NCI-H1105 treated with DMSO at 0.1 percent for 48 hours (cell line): ENCODE results near the gene ARAP1.
"Not testable (repeated sequence)": the region's sequence is repeated elsewhere in the genome, so short reads cannot be mapped to it uniquely, and the experiment has no call there.

Experiments
- DNase-seq: peaks from one replicate; lab custom pipeline; 2025; lab: John Stamatoyannopoulos, UW

Gene ARAP1

GRCh38 chr11:72752088-72752914 lies at the start of gene ARAP1:
Gene ARAP1, minus strand, starts transcription at chr11:72752408. Its CDS starts 25,280 bp downstream, at chr11:72727128.
- peak; percentile 57 for DNase-seq

GRCh38 chr11:72799441-72799840 lies 47.2 kb upstream of the ARAP1 start:
- DNase-seq = no peak

DNA sequence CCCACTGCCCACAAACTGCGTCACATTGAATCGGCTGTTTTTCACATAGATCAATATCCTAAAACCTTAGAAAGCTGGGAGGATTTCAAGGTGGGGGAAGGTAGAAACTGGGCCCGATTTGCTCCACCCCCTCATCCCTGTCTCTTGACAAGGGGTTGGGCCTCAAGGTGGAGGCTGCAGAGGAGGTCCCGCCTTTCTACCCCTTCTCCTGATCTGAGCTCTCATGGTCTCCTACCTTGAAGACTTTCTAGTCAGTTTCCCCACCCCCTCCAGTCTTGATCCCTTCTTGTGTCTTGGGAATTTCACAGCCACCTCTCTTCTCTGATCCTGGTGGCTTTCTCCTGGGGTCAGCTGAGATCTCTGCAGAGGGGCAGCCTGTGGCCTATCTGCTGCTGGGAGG lies 46.2 kb upstream of the ARAP1 start:
- DNase-seq = no peak

DNA sequence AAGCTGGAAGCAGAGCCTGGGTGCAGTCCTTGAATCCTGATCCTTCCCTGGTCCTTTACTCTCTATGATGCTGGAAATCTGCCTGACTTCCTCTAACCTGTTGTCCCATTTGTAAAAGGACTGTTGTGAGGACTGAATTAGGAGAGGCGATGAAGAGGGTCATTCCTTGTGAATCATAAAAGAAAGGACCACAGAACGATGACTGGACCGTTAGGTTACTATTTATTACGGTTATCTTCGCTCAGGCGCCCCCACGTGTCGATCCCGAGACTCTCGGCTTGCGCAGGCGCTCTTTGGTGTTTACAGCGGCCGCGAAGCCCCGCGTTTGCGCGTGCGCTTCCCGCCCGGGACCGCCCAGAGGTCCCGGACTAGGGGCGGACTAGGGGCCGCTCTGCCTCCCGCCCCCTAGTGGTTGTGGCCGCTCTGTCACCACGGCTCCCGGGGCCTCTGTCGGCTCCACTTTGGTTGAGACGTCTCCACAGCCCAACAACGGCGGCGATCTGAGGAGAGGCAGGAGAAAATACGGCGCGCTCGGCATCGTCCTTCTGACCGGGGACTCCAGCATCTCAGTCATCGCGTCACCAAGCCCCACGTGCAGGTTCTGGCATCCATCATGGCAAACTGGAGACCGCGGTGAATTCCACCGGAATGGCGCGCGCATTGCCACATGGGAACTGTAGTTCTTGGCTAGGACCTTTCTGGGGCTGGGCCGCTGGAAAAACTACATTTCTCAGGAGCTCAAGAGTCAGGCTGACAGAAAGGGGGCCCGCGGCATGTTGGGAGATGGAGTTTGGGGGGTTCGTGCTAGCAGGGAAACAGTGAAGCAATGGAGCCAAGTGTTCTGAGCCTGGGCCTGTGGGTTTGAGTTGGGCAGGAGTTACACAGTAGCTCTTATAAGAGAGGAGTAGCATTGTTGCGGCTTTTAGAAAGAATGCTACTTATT lies 41.5 kb upstream of the ARAP1 start, which contains the start of gene STARD10:
Gene STARD10, minus strand, starts transcription at position 623 of the 943 bp plus-strand sequence. CDS start 12,866 bp downstream, outside the sequence.
- peak; percentile 95 for DNase-seq

DNA sequence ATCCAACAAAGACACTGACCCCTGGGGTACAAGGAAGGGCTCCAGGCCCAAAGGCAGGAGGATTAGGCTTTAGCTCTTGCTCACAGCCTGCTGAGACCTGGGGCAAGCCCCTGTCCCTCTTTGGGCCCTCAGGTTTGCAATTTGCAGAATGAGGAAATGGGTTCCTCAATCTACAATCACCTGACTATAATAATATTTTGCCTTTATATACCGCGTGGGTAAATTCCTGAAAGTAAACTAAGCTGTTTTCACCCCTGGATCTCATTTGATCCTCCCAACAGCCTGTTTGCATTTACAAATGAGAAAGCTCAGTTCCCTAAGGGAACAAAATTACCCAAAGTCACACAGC lies 40.8 kb upstream of the ARAP1 start:
- DNase-seq = no peak

GRCh38 chr11:72792437-72793021 lies 40.3 kb upstream of the ARAP1 start:
- DNase-seq = no peak

- DNase-seq = not testable (repeated sequence)
These were observed 39.0 kb upstream of the ARAP1 start for GRCh38 chr11:72791228-72791627.

DNA sequence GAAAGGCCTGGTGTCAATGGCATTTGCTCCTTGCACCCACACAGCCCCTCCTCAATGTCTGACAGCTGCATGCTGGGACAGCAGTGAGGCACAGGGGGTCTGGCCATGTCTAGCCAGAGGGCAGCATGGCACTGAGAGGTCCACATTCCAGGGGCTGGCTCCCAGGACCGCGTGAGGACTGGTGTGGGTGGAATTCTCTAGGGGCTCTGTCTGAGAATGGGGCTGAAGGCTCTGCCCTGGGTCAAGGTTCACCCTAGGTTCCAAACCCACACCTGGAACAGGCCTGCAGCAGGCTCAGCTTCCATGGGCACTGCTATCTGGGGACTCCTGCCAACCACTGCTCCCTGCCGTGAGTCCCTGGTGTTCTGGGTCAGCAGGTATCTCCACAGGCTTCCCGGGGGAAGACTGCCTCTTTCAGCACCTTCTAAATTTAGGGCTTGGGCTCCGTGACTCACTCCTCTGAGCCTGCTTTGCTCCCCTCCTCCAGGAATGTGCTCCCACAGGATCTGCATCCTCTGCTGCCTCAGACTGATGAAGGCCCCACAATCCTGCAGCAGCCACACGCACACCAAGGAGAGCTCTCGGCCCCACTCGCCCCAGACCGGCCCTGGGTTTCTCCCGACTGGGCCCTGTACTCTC lies 37.4 kb upstream of the ARAP1 start:
- no peak for DNase-seq

DNA sequence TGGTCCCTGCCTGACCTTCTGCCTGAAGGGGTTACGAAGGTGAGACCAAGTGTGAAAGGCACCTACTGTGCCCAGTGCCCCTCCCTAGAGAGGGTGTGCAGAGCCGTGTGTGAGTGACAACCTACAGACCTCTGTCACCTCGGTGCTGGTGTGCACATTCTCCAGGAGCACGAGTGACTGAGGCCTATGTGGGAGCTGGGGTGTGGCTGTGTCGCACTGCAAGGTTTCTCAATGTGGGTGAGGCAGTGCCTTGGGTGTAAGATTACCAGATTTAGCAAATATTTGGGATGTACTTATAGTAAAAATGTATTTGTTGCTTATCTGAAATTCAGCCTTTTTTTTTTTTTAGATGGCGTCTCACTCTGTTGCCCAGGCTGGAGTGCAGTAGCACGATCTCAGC lies 36.0 kb upstream of the ARAP1 start:
- no peak for DNase-seq

- no peak for DNase-seq
These were observed 35.3 kb upstream of the ARAP1 start for GRCh38 chr11:72787216-72788104.

DNA sequence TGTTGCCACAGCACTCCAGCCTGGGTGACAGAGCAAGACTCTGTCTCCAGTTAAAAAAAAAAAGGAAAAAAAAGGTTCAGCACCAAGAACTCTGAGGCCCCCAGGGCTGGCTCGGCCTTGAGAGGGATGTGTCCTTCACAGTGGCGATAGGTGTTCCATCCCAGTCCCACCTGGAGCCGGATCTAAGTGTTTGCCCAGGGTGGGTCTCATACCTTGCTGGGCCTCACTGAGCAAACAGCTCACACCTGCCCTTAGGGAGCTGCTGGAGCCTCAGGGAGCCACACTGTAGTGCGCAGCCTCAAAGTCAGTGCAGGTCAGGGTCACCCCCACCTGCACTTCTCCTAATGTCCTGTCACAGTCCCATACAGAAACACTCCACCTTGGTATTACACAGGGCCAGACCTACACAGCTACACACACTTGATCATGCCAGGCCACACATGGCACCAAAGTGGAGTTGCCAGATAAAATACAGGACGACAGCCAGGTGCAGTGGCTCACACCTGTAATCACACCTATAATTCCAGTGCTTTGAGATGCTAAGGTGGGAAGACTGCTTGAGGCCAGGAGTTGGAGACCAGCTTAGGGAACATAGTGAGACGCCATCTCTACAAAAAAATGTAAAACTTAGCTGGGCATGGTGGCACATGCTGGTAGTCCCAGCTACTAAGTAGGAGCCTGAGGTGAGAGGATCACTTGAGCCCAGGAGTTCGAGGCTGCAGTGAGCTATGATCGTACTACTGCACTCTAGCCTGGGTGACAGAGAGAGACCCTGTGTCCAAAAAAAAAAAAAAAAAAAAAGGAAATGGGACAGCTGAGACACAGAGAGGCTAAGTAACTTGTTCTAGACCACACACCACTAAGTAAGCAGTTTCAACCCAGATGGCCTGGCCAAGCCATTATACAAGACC lies 34.4 kb upstream of the ARAP1 start:
- DNase-seq = no peak

DNA sequence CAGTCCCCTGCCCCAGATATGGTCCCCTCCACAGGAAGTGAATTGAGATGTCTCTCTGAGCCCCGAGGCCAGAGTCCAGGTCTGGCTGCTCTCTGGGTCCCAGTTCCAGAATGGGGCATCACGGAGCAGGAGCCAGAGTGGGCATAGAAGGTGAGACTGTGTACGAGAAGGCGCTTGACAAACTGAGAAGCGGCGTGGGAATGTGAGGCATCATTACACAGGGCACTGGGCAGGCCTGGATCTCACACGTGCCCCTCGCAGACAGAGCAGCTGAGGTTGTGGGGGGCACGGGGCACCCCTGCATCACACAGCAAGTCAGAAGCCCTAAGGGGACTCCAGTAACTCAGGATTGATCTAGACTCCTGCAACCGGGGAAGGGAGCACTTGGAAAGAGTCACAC lies 32.5 kb upstream of the ARAP1 start:
- DNase-seq = no peak

DNA sequence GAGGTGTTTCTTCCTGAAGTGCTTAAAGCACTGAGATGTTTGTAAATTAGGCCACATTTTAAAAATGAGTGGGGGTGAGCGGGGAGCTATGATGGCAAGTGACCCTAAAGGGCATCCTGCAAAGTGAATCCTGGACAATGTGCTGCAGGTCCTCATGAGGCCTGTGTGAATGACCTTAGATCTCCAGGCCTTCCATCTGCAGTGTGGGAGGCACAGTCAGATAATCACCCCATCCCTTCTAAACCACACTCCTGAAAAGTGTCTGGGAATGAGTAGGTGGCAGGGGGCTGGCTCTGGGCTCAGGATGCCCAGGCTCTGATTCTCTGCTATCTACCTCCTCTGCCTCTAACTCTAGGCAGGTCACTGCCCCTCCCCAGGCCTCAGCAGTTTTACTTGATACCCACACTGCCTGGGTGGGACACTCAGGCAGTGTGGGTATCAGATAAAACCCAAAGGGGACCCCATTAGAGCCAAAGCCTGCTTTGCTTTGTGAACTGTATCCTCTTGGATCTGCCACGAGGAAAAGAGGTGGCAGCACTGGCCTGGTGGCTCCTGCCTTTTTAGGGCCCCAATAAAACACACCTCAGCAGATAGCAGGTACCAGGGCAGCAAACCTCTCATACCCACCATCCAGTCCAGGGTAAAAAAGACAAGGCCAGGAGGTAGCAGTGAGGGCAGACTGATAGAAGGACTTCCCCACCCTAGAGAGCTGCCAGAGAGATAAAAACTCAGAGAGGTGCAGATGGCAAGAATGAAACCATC lies 31.1 kb upstream of the ARAP1 start:
- no peak for DNase-seq

DNA sequence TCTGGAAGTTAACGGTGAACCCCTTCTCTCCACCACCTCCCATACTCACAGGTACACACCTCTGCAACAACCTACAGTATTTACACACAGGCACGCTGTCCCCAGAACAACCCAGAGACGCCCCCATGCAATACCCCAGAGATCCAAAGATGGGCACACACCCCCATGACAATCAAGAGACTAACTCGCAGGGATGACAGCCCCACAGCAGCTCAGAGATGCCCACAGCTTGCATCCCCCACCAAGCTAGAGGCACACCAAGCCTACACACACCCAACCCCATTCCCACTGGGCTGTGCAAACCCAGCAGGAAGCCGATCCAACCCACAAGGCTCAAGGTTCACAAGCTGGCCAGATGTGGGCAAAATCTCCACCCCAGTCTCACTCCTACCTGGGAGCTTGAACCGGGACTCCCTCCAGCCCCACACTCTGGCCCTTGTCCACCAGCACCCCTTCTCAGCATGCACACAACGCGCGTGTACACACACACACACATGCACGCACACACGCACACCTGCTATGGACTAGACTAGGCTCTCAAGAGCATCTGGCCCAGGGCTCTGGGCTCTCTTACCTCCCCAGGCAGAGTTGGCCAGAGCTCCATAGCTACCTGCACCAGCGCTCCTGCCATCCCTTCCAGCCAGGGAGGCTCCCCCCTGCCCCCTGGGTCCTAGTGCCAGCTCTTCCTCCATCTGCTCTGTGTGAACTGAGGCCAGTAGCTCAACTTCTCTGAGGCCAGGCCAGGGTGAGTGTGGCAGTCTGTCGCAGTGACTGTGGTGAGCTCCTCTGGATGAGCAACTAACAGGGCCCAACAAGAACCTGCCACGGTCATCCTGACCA lies 30.1 kb upstream of the ARAP1 start:
- peak; percentile 52 for DNase-seq

DNA sequence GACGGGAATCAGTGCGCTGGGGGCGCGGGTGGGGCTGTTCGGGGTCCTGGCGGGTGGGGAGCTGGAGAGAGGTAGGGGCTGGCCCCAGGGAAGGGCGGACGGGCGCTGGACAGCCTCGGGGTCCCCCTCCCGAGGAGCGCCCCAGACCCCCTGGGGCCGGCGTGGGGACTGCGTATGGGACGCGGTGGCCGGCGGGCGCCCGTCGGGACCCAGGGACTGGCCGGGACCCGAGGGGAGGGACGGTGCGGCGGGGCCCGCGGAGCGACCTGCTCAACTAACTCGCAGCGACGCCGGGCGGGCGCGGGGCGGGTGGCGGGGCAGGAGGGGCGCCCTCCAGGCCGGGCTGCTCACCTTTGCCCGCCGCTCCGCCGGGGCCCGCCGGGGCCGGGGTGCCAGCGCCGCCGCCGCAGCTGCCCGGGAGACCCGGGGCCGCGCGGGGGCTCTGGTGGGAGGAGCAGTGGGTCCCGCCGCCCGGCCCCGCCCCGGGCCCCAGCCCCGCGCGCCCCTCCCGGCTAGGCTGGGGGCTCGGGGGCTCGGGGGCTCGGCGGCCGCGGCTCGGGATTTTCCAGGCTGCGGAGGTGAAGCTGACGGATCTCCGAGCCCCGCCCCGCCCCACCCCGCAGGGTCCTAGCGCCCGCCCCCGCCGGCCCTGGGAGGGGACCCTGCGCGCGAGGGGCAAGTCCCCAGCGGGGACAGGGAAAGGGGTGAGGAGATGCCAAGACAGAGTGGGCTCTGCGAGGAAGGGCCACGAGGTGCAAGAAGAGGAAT lies 29.3 kb upstream of the ARAP1 start:
- peak; percentile 18 for DNase-seq

- DNase-seq = no peak
These were observed 28.8 kb upstream of the ARAP1 start for GRCh38 chr11:72781063-72781312.

DNA sequence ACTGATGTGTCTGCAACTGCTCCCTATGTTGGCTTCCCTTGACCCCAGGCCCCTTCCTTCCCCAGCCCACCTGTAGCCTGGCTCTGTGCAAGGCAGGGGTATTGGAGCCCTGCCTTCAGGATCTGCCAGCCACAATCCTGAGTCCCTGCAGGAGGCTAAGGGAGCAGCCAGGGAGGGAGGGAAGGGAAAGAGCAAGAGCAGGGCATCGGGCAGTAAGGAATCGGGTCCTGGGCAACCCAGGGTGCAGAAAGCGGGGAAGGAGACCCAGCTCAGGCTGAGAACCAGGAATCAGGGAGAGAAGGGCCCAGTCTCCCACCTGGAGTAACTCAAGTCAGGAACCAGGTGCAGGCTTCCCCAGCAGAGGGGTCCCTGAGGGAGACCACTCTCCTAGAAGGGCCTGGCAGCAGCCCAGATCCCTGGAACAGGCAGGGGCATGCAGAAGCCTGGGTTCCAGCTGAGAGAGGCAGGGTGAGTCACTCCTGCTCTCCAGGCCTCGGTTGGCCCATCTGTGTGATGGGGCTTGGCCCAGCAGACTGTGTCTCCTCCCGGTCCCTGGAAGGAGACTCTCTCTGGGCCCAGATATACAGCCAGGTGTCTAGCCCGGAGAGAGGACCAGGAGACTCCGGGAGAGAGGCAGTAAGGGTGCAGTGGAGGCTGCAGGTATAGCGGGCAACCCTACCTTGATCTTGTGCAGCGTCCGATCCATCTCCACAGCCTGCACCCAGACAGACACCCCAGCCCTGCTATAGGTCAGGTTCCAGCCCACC lies 28.3 kb upstream of the ARAP1 start:
- DNase-seq = no peak
